D721Med (cell line): ENCODE results near the gene ANO2.

Experiments
- DNase-seq: peaks from one replicate; pipeline ENCODE4 v3.0.0; 2011; ENCODE audit warnings: low spot score; ENCODE audit not compliant: insufficient read length
- FAIRE-seq: peaks from 2 replicates; lab custom pipeline; 2011; peaks lifted over from hg19 to GRCh38; lab: Jason Lieb, UNC
- CTCF ChIP-seq: IDR thresholded peaks from 2 replicates; pipeline ENCODE4 v1.5.1; 2012; ENCODE audit warnings: mild to moderate bottlenecking, control low read depth; ENCODE audit not compliant: insufficient read depth; ENCODE audit errors: missing control alignments

ANO2 gene

GRCh38 chr12:5627053-5627630 is 317.9 kb downstream of the ANO2 start:
- FAIRE-seq (no peak), DNase-seq (no peak)
- TF ChIP-seq CTCF, result no peak

GRCh38 chr12:5626151-5626550 is 318.9 kb downstream of the ANO2 start:
- TF ChIP-seq CTCF, result no peak
- FAIRE-seq, result no peak
- DNase-seq, result no peak

GRCh38 chr12:5624486-5625272 is 320.4 kb downstream of the ANO2 start:
- no peak for TF ChIP-seq CTCF
- no peak for FAIRE-seq
- DNase-seq, result no peak

- FAIRE-seq, result peak; percentile 77
- peak; percentile 82 for DNase-seq
Observed at GRCh38 chr12:5623411-5623810, 321.6 kb downstream of the ANO2 start.

GRCh38 chr12:5622280-5622679 is 322.8 kb downstream of the ANO2 start:
- no peak for TF ChIP-seq CTCF
- FAIRE-seq, result no peak

More at GRCh38 chr12:5623411-5623810, 321.6 kb downstream of the ANO2 start:
- TF ChIP-seq CTCF, result peak; percentile 46

GRCh38 chr12:5621329-5621728 is 323.7 kb downstream of the ANO2 start:
- no peak for DNase-seq
- no peak for TF ChIP-seq CTCF
- no peak for FAIRE-seq

More at GRCh38 chr12:5622280-5622679, 322.8 kb downstream of the ANO2 start:
- no peak for DNase-seq

GRCh38 chr12:5620896-5621295 is 324.2 kb downstream of the ANO2 start:
- FAIRE-seq, result no peak

More at GRCh38 chr12:5620896-5621295, 324.2 kb downstream of the ANO2 start:
- no peak for DNase-seq
- no peak for TF ChIP-seq CTCF
